NOMO-1 (cell line): ENCODE measurements around the gene CAMSAP2.
"Not testable (repeated sequence)": the region's sequence is repeated elsewhere in the genome, so short reads cannot be mapped to it uniquely, and the experiment has no call there.

Source experiments
- DNase-seq, 2 experiments: peaks; one replicate each; lab custom pipeline; 2025; ENCODE audit not compliant: unreplicated experiment in 2 of 2; lab: John Stamatoyannopoulos, UW

Gene CAMSAP2

DNA sequence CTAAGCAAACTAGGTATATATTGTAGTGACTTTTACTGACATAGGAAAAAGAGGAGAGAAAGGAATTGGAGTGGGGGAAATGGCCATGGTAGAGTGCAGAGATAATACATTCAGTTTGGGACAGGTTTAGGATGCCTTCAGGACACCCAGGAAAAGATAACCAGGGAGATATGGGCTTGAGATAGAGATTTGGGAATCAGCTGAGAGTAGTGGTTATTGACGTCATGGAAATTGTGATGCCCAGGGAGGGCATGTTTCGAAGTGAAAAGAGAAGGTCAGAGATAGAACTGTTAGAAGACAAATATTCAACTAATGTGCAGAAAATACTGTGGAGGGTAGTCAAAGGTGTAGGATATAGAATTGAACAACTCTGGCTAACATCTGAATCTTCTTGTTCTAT is 40.6 kb downstream of the CAMSAP2 start:
- DNase-seq: no peak

DNA sequence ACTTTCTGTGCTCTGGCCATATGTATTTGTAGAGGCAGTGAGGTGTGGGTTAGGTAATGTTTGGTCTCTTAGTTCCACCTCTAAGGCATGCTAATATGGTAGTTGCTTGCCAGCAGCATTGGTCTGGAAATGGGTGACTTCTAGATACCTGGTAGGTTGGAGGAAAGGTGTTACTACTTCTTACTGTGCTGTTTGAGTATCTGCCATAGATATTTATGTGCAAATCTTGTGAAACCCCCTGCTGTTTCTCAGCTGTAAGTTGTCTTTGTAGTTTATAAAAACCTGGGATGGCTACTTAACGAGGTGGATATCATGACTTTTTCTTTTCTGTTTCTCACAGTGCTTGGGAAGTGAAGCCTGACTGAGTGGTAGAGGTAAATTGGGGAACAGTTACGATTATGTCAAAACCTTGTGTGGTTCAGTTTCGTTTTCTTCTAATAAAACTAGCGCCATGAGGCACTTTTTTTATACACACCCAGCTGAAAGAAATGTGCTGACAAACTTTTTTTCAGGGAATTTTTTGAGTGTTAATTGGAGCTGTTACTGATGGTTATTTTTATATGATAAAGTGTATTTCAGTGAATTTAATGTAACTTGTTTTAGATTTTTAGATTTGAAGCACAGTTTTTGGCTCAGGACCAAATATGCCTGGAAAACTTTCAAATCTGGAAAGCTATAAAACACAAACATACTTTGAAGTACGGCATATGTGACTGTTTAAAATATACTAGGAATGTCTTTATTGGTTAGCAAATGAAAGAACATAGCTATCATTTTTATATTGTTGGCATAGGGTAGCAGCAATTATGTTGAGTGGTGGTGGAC is 42.1 kb downstream of the CAMSAP2 start:
- peak in 1 of 2 experiments; percentile 34 for DNase-seq

DNA sequence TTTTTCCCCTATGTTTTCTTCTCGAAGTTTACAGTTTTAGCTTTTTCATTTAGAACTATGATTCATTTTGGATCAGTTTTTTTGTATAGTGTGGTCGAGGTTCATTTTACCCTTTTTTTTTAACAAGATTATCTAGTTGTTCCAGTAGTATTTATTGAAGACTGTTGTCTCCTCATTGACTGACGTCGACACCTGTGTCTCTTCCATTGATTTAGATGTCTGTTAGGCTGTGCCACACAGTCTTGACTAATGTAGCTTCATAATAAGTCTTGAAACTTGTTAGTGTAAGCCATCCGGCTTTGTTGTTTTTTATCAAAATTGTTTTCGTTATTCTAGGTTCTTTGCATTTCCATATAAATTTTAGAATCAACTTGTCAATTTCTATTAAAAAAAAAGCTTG is 45.2 kb downstream of the CAMSAP2 start:
- no peak for DNase-seq

DNA sequence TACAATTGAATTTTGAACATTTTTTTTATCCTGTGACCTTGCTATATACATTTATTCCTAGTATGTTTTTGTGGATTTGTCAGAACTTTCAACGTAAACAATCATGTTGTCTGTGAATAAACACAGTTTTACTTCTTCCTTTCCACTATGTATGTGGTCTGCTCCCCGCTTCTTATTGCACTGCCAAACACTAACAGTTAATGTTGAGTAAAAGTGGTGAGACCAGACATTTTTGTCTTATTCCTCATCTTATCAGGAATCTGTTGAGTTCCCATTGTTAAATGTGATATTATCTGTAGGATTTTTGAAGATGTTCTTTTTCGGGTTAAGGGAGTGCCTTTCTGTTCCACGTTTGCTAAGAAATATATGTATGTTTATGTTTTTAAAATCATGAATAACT is 45.9 kb downstream of the CAMSAP2 start:
- no peak for DNase-seq

DNA sequence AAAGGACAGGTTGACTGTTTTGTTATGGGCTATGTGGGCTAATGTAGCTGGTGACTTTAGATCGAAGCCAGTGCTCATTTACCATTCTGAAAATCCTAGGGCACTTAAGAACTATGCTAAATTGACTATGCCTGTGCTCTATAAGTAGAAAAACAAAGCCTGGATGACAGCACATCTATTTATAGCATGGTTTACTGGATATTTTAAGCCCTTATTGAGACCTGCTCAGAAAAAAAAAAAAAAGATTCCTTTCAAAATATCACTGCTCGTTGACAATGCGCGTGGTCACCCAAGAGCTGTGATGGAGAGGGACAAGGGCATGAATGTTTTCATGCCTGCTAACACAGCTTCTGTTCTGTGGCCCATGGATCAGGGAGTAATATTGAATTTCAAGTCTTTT is 48.1 kb downstream of the CAMSAP2 start:
- no peak for DNase-seq

DNA sequence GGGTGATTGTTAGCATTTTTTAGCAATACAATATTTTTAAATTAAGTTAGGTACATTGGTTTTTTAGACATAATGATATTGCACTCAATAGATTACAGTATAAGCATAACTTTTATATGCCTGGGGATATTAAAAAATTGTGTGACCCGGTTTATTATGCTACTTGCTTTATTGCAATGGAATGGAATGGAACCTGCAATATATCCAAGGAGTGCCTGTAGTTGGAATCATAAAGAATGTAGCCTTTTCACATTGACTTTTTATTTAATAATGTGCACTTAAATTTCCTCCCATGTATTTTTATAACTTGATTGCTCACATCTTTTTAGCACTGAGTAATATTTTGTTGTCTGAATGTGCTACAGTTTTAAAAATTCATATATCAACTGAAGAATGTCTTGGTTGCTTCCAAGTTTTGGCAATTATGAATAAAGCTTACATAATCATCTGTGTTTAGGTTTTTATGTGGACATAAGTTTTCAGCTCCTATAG is 49.2 kb downstream of the CAMSAP2 start:
- no peak for DNase-seq

DNA sequence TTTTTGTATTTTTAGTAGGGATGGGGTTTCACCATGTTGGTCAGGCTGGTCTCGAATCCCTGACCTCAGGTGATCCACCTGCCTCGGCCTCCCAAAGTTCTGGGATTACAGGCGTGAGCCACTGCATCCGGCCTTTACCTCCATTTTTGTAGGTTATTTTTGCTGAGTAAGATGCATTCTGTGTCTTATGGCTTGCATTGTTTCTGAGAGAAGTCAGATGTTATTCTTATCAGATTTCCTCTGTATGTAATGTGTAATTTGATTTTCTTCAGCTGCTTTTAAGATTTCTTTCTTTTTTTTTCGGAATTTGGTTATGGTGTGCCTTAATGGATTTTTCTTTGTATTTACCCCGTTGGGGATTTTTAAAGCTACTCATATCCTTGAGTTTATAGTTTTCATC is 52.3 kb downstream of the CAMSAP2 start:
- DNase-seq: not testable (repeated sequence)

DNA sequence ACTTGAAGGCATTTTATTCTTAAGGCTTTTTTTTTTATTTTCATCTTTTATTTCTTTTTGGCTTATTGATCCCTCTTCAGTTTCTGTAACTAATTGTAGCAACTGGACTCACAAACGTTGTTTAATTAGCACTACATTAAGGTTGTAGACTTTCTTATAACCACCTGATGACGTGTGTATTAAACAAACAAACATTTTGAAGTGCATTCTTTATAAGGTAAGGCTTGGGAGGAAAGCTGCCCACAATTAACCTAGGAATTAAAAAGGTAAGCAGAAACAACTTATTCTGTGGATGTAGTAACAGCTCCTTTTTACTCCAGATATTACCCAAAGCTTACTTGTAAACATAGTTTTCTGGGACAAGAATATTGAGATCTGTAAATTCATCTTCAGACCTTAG is 55.0 kb downstream of the CAMSAP2 start:
- DNase-seq: no peak

DNA sequence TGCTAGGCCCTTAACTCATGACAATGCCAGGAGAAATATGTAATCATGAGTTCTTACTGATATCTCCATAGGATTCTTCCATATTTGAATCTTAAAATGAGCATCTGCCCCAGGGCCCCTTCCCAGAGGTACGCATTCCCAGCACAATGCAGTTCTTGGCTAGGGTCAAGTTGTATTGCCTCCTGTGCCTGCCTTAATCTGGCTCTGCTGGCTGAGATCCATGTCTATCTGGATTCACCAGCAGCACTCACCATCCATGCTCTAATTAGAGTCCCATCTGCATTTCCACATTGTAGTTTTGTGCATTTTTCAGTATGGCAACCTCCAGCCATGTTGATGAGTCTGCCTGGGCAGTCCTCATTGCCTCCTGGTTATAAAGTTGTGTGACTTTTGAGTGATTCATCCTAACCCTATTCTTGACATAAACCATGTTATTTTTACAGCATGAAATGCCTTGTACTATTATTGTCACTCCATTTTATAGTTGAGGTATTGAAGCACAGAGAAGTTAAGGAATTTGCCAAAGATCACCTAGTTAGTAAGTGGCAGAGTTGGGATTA is 55.9 kb downstream of the CAMSAP2 start:
- no peak for DNase-seq

DNA sequence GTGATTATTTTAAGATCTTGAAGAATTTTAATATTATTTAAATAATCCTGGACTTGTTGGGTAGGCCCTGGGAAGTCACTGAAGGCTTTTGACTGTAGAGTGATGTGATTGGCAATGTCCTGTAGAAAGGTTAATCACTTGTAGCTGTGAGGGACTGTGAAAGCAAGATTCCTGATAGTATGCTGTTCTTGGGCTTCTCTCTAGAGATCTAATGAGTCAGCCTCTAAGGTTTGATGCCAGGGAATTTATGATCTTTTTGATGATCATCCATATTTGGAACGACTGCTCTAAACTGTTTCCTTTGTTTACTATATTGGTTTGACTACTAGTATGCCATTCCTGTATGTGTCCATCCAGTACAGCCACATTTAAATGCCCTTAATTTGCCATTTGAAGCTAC is 56.5 kb downstream of the CAMSAP2 start:
- DNase-seq: no peak

DNA sequence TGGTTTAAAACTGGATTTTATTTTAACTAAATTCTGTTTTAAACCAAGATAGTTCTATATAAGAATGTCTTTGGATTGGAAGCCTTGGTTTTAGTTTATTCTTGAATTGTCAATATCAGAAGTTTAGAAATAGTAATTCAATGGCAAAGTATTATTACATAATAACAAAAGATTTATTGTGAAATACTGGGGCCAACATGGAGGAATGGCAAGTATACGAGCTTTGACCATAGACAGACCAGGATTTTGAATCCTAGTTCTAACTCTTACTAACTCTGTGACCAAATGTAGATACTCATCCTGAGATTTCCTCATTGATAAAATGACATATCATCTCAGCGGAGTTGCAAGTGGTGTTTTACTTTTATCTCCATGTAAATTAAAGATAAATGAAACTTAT is 63.3 kb downstream of the CAMSAP2 start:
- DNase-seq: no peak

DNA sequence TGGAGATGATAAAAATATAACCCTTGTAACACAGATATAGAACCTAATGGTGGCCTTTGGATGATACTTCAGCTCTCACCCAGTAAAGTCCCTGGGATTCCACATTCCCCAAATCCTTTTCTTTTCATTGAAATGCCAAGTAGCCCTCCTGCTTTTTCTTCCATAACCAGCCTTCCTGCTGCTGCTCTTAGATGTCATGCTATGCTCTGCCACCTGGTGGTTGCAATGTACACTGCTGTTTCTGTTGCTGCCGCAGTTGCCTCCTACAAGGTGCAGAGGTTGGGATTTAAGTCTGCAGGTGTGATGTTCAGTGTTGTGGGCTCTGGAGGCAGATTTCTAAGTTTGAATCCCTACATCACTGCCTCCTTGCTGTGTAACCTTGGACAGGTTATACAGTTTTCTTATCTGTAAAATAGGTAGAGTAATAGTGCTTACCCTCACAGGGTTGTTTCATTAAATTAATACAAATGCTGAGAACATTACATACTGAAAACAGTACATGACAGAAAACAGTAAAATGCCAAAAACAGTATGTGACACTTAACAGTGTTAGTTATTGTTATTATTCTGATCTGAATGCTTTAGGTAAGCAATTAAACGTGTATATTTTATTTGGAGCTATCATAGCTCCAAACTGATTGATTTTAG is 64.3 kb downstream of the CAMSAP2 start:
- peak in 1 of 2 experiments; percentile 40 for DNase-seq

DNA sequence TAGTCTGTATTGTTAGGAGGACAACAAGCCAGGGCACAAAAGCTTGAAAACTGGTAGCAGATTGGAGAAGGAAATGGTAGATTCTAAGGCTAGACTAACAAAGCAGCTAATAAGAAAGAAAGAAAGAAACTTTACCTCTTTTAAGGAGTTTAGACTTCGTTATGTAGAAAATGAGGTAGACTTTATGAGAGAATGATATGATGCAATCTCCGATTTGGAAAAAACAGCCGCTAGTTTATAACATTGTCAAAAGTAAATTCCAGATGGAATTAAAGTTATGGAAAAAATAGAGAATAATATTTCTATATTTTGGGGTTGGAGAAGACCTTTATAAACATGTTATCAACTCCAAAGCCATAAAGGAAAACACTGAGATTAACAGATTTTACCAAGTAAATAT is 67.0 kb downstream of the CAMSAP2 start:
- DNase-seq: no peak

DNA sequence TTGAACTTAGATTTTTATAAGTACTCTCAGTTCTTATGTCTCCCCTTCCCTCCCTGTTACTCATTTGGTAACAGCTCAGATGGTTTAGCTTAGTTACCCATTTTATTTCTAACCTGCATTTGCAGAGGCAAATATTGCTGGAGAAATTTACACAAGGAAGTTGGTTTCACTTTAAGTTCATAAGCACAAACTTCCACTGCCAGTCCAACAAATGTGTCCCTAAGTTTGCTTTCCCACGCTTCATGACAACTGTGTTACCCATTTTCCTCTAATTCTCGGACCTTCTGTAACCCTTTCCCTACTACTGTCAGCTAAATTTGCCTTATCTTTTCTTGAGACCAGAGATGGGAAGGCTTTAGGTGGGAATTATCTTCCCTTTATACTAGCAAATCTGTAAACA is 70.2 kb downstream of the CAMSAP2 start:
- no peak for DNase-seq

DNA sequence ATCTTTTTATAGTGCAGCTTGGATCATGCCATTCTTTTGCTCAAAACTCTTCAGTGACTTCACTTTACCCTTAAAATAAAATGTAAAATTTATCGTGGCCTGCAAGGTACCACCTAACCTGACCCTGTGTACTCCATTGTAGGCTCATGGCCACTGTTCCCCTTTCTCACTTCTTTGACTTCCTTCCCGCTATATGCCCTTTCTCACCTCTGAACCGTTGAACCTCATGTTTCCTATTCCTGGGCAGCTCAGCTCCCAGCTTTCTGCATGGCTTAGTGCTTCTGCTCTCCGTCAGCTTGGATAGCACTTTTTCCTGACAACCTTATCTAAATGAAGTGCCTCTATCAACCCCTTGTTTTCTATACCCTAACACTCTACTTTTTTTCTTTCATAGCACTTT is 73.0 kb downstream of the CAMSAP2 start:
- DNase-seq: no peak

DNA sequence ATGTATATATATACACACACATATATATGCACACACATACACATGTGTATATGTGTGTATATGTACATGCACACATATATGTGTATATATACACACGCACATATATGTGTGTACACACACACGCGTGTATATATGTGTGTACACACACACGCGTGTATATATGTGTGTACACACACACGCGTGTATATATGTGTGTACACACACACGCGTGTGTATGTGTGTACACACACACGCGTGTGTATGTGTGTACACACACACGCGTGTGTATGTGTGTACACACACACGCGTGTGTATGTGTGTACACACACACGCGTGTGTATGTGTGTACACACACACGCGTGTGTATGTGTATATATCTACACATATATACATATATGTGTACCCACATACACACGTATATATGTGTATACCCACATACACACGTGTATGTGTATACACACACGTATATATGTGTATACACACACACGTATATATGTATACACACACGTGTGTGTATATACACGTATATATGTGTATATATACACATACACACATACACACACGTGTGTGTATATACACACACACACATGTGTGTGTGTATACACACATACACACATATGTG is 78.0 kb downstream of the CAMSAP2 start:
- not testable (repeated sequence) for DNase-seq

DNA sequence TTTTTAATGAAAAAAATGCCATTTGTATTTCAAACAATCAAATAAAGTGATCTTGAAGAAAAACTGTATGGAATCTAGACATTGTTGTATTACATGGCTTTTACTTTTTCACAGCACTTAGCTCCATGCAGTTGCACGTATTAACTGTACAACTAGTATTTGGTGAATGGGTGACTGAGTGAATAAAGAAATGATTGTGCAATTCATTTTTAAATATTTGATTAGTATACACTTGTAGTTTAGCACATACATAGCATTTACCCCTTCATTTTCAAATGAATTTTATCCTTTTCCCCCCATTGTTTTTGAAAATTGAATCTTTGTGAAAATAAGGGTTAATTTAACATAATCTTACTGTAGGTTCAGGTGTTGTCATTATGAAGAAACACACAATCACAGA is 79.6 kb downstream of the CAMSAP2 start:
- DNase-seq: no peak

DNA sequence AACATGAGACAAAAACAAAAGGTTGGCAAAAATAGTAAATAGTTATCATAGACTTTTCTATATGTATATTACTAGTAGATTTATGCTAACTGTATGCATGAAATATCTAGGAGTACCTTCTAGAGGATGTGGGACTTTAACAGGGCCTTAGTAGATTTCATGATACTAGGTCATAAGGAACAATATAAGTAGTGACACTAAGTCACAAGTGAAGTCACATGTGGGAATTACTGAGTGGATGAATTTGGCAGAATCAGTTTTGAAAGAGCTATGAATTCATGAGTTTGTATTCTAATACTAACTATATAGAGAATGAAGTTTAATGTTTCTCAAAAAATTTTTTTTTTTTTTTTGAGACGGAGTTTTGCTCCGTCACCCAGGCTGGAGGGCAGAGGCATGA is 81.0 kb downstream of the CAMSAP2 start:
- DNase-seq: no peak

DNA sequence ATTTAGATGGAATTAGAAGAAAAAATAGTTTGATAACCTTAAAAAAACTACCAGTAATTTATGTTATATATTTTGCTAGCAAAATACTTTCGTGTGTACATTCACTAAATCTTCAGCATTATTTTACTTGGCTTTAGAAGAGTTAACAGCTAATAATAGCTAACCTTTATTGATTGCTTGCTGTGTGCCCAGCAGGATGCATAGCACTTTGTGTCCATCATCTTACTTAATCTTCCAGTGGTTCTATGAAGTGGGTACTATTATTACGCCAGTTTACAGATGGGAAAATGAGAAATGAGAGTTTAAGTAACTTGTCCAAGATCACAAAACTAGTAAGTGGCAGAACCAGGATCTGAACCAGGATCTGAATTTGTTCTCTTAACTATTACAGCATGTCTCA is 92.4 kb downstream of the CAMSAP2 start:
- DNase-seq: no peak

DNA sequence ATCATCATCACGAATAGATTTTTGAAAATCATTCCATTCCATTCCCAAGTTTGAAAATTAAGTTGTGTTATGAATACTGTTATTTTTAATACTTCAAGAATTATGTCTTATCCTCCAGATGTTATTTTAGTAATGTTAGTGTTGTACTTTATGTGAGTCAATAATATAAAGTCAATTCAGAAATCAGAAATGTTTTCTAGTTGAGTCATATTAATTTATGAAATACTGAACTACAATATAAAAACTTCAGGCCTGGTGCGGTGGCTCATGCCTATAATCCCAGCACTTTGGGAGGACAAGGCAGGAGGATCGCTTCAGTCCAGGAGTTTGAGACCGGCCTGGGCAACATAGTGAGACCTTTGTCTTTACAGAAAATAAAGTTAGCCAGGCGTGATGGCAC is 95.7 kb downstream of the CAMSAP2 start:
- no peak for DNase-seq

DNA sequence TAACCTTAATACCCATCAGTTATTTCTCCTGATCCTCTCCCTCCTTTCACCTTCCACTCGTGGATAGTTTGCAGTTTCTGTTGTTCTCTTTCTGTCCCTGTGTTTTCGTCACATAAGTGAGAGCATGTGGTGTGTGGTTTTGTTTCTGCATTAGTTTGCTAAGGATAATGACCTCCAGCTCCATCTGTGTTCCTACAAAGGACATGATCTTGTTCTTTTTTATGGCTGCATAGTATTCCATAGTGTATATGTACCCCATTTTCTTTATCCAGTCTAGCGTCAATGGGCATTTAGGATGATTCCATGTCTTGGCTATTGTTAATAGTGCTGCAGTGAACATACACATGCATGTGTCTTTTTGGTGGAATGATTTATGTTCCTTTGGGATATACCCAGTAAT is 97.5 kb downstream of the CAMSAP2 start:
- no peak for DNase-seq
